ENCODE measurements around the gene IGBP1.
"Not testable (repeated sequence)": the region's sequence is repeated elsewhere in the genome, so short reads cannot be mapped to it uniquely, and the experiment has no call there.

The IGBP1 gene

GRCh38 chrX:70168238-70169188, 35.3 kb downstream of the IGBP1 start:
- DNase-seq = no peak

- no peak for DNase-seq
Observed at GRCh38 chrX:70169281-70169680, 36.0 kb downstream of the IGBP1 start.

GRCh38 chrX:70171624-70172023, 38.4 kb downstream of the IGBP1 start:
- no peak for DNase-seq

- DNase-seq = no peak
Observed at GRCh38 chrX:70172221-70172620, 39.0 kb downstream of the IGBP1 start.

- DNase-seq = no peak
Observed at GRCh38 chrX:70172964-70173363, 39.7 kb downstream of the IGBP1 start.

GRCh38 chrX:70174754-70175153, 41.5 kb downstream of the IGBP1 start:
- no peak for DNase-seq

GRCh38 chrX:70175338-70175737, 42.1 kb downstream of the IGBP1 start:
- DNase-seq = no peak

GRCh38 chrX:70176938-70177533, 43.8 kb downstream of the IGBP1 start, which contains the start of gene DGAT2L6:
Gene DGAT2L6 (plus strand): TSS chrX:70177483. CDS start chrX:70177583, 100 bp downstream.
- no peak for DNase-seq

GRCh38 chrX:70183091-70183490, 49.8 kb downstream of the IGBP1 start:
- no peak for DNase-seq

- no peak for DNase-seq
Observed at GRCh38 chrX:70190225-70190624, 57.0 kb downstream of the IGBP1 start.

GRCh38 chrX:70196961-70197720, 63.9 kb downstream of the IGBP1 start:
- peak in 4 of 5 experiments; percentile 33 to 69 (median 37) for DNase-seq

- peak in 1 of 5 experiments; percentile 26 for DNase-seq
Observed at GRCh38 chrX:70201732-70202131, 68.5 kb downstream of the IGBP1 start.

GRCh38 chrX:70208479-70208878, 75.2 kb downstream of the IGBP1 start:
- DNase-seq = no peak

- DNase-seq = not testable (repeated sequence)
Observed at GRCh38 chrX:70209570-70209969, 76.3 kb downstream of the IGBP1 start.

All from T-helper 2 cell (primary cell).